ENCODE measurements around the gene HERPUD2.
"Not testable (repeated sequence)": the region's sequence is repeated elsewhere in the genome, so short reads cannot be mapped to it uniquely, and the experiment has no call there.

Gene HERPUD2

GRCh38 chr7:35714407-35714806 is 19.5 kb upstream of the HERPUD2 start:
- no peak for DNase-seq (ENCODE audit: low spot score)

GRCh38 chr7:35712563-35713226 is 17.8 kb upstream of the HERPUD2 start:
- no peak for DNase-seq (ENCODE audit: low spot score)

- no peak for DNase-seq (ENCODE audit: low spot score)
These were observed 12.5 kb upstream of the HERPUD2 start for GRCh38 chr7:35707422-35707821.

DNA sequence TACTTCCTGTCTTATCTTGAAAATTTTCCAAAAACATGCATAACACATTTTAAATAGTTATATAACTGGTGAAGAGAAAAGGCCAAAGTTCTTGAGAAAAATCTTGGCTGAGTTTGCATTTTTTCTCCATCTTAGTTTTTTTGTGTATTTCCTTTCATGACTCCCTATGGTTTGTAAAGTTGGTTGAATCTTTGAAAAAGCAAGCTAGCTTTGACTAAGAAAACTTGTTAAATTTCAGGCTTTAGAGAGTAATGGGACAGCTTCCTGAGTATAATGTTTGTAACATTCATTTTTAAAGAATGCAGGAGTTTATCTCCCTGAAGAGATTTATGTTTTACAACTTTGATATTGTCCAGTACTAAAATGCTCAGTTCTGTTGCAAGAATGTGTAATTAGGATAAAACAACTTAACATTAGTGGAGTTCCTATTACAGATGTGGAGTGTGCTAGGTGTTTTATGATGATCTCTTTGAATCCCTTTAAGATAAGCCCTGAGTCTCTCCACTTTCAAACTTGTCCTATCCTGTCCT is 11.1 kb upstream of the HERPUD2 start:
- DNase-seq (ENCODE audit: low spot score) = no peak

DNA sequence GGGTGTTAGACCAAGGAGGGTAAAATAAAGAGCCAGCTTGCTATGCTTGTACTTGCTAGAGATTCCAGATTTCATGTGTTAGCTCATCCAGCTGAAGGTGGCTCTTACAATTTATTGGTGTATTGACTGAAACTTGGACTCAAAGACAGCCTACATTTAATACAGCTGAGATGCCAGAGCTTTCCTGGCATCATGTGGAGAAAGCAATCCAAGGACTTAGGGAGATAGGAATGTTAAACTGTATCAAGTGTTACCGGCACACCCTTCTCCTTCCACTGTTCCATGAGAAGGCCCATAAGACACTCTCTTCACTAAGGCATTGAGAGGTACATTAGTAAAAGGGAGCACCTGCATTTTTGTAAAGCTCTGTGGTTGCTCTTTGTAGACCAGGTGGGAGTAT is 9.3 kb upstream of the HERPUD2 start:
- no peak for DNase-seq (ENCODE audit: low spot score)

DNA sequence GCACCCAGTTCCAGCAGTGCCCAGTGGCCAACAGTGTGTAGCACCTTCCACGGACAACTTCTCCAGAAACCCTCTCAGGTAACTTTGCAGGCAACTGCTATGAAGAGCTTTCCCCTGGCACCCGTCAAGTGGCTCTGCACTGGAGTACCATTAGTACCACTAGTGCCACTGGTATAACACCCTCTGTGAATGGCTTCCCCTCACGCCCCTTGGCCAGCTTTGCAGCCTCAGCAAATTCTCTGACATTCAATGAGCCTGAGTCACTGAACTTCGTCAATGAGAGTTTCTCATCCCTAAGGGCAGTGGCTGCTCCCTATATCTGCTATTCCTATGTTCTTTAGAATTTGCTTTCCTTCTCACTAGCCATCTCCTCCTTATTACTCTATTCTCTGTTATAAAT is 7.6 kb upstream of the HERPUD2 start:
- DNase-seq (ENCODE audit: low spot score) = no peak

DNA sequence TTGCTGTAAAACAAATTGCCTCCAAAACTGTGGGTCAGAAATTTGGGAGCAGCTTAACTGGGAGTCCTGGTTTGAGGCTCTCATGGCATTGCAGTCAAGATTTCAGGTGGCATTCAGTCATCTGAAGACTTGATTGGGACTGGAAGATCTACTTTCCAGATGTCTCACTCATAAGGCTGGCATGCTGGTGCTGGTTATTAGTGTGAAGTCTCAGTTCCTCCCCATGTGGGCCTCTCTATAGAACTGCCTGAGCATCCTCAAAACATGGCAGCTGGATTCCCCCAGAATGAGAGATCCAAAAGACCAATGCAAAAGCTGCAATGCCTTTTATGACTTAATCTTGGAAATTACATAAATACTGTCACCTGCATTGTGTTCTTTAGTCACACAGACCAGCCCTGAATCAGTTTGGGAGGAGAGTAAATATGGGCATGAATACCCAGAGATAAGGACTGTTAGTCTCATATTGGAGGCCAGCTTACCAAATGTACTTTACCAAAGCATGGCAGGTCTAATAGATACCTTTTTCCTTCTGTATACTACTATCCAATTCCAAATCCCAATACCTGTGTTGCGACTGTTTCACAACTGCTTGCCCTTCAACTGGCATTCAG is 6.5 kb upstream of the HERPUD2 start:
- DNase-seq (ENCODE audit: low spot score) = no peak

DNA sequence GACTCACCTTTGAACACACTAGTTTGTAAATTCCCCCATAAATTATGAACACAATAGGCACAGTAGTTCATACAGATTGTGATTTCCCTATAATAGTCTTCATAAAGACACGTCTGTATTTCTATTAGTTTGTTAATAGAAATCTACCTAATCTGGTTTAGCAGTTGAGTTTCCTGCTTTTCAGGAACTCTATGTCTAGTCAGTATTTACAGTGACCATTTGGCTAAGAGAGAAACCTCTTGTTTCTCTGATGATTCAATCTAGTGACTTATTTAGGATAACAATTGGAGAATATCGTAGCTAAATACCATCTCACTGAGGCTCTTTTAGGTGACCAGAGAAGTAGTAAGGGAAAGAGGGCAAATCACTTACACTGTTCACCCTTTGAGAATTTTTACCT is 5.9 kb upstream of the HERPUD2 start:
- no peak for DNase-seq (ENCODE audit: low spot score)

GRCh38 chr7:35700333-35700732 is 5.4 kb upstream of the HERPUD2 start:
- no peak for DNase-seq (ENCODE audit: low spot score)

DNA sequence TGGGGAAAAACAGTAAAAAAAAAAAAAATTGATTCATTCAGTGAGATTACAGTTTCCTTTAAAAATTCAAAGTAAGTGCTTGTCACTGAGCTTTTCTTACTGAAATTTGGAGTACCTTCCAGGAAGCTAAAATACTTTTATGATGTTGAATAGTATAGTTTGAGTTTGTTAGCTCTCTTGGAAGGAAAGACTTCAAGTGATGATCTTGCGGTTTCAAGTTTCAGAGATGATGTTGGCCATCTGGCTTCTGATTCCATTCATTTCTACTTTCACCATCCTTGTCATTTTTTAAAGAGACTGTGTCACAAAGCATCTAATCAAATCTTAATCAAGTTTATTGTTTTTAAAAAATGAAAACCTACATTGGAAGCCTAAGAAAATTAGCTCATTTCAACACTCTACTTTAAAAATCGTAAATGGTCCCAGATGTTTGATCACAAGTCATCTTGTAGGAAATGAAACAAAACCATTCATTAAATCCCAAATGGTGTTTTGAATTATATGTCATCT is 4.9 kb upstream of the HERPUD2 start:
- DNase-seq (ENCODE audit: low spot score) = no peak

- not testable (repeated sequence) for DNase-seq (ENCODE audit: low spot score)
These were observed 3.4 kb upstream of the HERPUD2 start for GRCh38 chr7:35698382-35698781.

DNA sequence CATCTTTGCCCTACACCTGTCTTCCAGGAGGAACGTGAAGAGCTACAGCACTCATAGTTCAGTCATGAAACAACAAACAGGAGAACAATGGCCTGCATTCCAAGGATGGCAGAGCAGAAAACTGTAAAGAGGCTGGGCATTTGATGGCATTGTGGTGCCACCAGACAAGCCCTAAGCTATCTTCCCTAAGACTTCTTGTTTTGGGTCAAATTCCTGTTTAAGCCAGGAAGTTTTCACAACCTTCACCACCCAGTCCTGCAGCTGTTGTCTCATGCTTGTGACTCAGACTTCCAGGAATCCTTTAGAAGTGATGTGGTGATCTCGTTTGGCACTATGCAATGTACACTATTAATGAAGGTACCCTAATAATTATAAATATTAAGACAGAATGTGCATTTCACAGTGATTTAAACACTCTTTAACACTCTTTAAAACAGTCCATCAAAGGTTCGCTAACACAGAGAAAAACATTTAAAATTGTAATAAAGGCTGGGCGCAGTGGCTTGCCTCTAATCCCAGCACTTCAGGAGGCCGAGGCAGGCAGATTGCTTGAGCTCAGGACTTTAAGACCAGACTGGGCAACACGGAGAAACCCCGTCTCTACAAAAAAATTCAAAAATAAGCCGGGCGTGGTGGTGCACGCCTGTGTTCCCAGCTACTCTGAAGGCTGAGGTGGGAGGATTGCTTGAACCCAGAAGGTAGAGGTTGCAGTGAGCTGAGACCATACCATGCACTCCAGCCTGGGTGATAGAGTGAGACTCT is 2.7 kb upstream of the HERPUD2 start:
- DNase-seq (ENCODE audit: low spot score) = no peak

GRCh38 chr7:35695987-35696386 is 1.1 kb upstream of the HERPUD2 start:
- DNase-seq (ENCODE audit: low spot score) = no peak

DNA sequence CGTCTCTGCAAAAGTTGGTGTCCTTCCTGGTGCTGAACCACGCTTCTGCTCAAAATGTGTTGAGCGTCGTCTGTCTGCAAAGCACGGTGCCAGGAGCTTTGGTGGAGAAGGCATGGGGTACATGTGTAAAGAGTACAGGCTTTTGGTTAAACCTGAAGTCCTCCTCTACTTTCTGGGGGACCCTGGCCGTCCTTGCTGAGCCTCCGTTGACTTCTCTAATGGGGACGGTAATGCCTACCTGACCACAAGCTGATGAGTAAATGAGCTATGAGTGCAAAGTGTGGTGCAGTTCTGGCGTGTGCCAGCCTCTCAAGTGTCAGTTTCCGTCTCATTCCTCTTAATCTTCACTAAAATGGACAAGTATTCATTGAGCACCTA is 527 bp upstream of the HERPUD2 start:
- DNase-seq (ENCODE audit: low spot score) = no peak

- no peak for DNase-seq (ENCODE audit: low spot score)
These were observed 663 bp downstream of the HERPUD2 start for GRCh38 chr7:35694161-35694783.

GRCh38 chr7:35691827-35692307 is 3.1 kb downstream of the HERPUD2 start:
- DNase-seq (ENCODE audit: low spot score) = no peak

DNA sequence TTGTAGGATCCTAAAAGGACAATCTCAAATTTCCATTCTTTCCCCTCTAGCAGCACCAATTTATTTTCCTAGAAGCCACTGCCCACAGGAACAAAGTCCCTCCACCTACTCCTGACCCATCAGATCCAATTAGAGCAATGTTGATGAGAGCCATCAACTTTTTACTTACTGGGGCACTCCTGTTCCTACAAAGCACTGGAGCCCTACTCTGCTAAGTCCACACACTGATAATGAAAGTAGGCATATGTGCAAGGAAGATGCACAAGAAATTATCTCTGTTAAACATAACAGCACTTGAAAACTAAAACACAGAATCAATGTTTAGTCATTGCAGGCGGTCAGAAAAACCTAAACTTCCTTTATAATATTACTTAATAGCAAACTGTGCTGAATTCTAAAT is 3.6 kb downstream of the HERPUD2 start:
- DNase-seq (ENCODE audit: low spot score) = no peak

DNA sequence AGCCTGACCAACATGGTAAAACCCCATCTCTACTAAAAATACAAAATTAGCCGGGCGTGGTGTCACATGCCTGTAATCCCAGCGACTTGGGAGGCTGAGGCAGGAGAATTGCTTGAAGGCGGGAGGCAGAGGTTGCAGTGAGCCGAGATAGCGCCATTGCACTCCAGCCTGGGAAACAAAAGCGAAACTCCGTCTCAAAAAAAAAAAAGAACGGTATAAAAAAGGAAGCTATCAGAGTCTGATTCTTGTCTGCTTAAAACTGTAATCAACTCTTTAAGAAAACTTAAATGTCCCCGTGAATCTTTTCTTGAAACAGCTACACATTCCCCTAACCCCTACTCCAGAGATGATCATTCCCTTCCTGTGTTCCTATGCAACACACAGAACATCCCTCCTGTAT is 4.3 kb downstream of the HERPUD2 start:
- DNase-seq (ENCODE audit: low spot score) = not testable (repeated sequence)

DNA sequence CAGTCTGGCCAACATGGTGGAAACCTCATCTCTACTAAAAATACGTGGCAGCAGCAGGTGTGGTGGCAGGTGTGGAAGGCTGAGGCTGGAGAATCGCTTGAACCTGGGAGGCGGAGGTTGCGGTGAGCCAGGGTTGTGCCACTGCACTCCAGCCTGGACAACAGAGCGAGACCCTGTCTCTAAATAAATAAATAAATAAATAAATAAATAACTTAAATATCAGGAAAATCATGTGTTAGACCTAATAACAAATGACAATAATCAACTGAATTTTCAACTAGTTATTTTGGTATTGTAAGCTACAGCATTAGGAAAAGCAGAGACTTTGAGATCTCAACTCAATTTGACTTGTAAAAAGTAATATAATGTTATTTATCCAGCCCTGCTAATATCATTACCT is 9.2 kb downstream of the HERPUD2 start:
- no peak for DNase-seq (ENCODE audit: low spot score)

DNA sequence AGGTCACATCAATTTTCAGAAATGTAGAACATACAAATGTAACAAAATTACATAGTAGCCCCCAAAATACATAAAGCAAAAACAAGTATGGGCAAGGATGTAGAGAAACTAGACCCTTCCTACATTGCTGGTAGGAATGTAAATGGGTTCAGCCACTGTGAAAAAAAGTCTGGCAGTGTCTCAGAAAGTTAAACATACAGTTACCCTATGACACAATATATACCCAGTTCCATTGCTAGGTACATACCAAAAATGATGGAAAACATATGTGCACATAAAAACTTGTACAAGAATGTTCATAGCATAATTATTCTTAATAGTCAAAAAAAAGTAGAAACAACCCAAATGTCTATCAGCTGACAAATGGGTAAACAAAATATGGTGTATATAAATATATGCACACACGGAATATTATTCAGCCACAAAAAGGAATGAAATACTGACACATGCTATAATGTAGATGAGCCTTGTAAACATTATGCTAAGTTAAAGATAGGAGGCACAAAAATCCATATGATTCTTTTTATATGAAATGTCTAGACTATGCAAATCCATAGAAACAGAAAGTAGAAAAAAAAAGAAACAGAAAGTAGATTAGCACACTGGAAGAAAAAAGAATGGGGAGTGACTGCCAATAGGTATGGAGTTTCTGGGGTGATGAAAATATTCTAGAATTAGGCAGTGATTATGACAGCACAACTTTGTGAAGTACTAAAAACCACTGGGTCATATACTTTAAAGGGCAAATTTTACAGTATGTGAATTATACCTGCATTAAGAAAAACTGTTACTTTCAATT is 13.5 kb downstream of the HERPUD2 start:
- no peak for DNase-seq (ENCODE audit: low spot score)

- DNase-seq (ENCODE audit: low spot score) = no peak
These were observed 14.4 kb downstream of the HERPUD2 start for GRCh38 chr7:35680403-35681013.
